HG03571 (cell line): Measurements from ENCODE around the gene TRAF2.

ENCODE experiments used
- ATAC-seq: cut with Tn5 transposase; IDR thresholded peaks from one replicate; pipeline ENCODE4 v1.9.1; 2021; ENCODE audit not compliant: unreplicated experiment

The TRAF2 gene

DNA sequence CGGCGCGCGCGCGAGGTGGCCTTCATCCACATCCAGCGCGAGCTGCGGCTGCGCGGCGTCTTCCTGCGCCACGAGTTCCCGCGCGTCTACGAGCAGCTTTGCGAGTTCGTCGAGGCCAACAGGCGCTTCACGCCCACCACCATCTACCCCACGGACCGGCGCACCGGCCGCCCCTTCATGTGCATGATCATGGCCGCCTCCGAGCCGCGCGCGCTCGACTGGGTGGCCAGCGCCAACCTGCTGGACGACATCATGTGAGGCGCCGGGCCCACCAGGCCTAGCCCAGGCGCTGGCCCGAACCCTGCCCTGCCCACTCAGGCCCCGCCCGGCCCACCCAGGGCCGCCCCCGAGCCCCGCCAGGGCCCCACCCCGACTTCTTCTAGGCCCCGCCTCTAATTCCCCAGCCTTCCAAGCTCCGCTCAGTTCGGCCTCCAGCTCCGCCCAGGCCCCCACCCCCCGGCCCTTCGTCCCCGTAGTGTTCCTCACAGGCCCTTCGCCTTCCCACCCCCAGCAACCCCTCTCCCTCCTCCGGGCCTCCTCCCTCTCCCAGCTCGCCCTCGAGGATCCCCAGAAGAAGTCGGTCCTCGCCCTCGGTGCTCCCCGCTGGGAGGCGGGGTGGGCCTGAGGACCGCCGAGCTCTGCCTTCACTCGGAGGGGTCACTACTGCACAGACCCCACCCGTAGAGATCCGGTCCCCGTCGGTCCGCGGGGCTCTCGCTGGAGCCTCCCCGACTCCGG lies 39.1 kb upstream of the TRAF2 start:
- ATAC-seq: no peak

DNA sequence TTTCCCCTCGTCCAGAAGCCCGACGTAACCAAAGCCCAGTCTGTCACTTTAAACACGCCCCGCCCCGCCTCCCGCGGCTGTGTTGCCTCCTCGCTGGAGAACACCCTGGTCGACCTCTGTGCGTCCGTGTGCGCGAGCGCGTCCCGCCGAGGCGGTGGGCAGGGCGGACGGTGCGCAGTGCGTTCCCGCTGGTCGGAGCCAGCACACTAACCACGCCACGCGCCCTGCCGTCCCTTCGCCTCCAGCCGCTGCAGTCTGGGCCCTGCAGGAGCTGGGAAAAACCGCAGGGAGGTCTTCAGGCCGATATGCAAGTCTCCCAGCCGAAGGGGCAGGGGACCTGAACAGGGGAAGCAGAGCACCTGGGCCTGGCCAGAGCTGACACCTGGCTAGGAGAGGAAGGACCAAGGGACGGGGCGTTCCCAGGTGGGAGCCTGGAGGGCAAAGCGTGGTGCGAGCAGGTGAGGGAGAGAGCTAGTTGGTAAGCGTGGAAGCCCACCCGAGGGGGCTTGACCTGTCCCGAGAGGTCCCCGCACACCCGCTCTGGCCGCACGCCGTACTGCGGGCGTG lies 38.4 kb upstream of the TRAF2 start:
- ATAC-seq: no peak

DNA sequence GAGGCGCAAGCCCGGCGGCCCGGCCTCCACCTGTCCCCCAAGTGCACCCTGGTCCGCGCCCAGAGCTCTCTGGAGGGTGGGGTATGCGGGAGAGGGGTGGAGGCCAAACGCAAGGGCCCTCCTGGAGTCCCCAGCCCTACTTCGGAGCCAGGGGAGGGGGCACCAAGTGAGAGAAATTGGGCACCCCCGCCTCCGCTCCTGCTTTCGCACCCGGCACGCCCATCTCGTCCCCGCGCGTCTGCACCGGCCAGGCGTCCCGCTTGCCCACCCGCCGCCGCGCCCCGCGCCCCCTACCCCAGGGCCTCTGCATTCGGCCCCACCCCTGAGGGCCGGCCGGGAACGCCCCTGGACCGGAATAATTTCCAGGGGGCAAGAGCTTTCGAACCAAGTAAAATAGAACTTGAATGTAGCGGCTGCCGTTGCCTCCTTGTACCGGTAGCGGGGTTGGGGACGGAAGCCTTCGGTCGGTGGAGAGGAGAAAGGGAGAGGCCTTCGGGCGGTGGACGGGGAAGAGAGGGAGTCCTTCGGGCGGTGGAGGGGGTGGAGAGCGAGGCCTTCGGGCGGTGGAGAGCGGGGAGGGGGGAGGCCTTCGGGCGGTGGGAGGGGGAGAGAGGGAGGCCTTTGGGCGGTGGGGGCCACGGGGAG lies 37.8 kb upstream of the TRAF2 start:
- ATAC-seq: peak; percentile 11

- peak; percentile 74 for ATAC-seq
These were observed 37.0 kb upstream of the TRAF2 start, which contains the start of gene PHPT1 for GRCh38 chr9:136849038-136849959. Gene PHPT1 (plus strand): TSS chr9:136849409. CDS start chr9:136849431, 22 bp downstream.

DNA sequence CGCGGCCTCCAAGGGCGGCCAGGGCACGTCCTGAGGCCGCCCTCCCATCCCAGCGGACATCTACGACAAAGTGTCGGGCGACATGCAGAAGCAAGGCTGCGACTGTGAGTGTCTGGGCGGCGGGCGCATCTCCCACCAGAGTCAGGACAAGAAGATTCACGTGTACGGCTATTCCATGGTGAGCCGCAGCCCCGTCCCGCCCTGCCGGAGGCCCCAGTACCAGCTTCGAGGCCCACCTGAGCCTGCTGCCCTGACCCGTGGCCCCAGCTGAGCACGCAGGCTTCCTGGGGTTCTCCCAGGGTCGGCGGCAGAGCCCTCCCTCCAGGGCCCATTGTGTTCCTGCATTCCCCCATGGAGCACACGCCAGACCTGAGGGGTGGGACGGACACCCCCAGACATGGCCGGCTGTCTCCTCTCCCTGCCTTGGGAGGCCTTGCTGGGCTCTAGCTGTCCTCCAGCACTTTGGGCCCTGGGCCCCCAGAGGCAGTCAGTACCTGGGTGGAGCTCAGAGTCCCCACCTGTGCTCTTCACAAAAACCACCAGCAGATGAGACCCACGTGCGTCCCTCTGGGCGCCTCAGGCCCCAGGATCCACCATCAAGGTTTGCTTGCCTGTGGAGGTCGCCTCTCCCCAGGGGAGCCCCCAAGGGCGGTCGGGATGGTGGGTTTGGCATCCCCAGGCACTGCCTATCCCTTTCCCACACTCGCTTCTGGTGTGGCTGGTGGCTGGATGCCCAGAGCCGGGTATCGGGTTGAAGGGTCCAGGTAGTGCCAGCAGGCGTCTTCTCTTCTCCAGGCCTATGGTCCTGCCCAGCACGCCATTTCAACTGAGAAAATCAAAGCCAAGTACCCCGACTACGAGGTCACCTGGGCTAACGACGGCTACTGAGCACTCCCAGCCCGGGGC lies 36.1 kb upstream of the TRAF2 start:
- ATAC-seq: no peak

DNA sequence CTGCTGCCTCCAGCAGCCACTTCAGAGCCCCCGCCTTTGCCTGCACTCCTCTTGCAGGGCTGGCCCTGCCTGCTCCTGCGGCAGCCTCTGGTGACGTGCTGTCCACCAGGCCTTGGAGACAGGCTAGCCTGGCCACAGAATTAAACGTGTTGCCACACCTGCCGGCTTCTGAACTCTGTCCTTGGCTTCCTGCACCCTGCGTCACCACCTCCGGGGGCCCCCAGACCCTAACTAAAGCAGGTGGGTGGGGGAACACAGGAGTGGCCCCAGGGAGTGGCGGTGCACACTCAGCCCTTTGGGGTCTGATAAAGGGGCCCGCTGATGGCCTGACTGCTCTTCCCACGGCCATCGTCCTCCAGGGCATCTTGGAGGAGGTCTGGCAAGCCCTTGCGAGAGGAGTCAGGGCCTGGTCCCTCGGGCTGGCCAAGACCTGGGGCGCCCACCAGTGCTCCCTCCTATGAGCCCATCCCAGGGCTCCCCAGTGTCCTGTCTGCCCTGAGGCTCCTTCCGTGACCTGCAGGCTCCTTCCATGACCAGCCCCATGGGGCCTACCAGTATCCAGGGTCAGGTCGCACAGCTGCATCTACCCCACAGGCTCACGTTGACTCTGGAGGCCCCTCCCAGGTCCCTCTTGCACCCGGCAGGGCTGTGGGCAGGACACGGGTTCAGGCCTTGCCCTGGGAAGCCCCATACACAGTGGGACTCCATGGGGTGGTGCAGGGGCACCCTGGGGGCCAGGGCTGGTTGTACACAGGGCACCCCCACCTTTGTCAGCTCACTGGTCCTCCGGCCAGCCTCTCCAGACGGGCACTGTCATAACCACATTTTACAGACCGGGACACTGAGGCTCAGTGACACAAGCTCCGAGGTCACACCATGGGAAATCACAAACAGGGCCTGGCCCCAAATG lies 35.2 kb upstream of the TRAF2 start:
- no peak for ATAC-seq

DNA sequence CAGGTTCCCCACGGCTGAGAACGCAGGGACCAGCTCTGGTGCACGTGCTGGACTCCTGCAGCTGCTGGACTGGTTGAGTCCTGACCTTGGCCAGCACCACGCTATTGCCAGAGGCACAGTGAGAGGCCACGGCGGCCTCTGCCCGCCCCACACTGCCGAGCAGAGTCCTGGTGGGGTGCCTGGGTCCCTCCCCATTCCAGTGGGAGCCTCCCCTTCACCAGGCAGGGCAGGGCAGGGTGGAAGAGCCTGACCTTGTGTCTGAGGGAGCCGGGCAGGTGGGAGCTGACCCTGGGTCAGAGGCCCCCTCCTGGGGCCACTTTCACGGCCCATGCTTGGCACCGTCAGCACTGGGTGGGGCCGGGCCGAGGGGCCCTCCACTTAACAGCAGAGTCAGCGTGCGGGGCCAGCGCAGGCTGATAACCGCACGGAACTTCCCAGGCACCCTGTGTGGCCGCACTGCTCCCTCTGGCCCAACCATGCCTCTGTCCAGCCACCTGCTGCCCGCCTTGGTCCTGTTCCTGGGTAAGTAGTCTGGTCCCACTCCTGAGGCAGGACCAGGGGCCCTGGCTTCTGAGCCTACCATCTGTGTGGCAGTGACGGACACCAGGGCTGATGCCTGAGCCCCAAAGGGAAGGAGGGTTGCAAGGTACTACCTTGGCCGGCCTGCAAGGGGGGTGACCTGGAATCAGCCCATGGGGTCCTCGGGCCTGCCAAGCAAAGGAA lies 34.2 kb upstream of the TRAF2 start, which contains the start of gene MAMDC4:
TSS of gene MAMDC4 (plus strand) at position 406 of the 723 bp plus-strand sequence. CDS start at position 477, 71 bp downstream.
- no peak for ATAC-seq

DNA sequence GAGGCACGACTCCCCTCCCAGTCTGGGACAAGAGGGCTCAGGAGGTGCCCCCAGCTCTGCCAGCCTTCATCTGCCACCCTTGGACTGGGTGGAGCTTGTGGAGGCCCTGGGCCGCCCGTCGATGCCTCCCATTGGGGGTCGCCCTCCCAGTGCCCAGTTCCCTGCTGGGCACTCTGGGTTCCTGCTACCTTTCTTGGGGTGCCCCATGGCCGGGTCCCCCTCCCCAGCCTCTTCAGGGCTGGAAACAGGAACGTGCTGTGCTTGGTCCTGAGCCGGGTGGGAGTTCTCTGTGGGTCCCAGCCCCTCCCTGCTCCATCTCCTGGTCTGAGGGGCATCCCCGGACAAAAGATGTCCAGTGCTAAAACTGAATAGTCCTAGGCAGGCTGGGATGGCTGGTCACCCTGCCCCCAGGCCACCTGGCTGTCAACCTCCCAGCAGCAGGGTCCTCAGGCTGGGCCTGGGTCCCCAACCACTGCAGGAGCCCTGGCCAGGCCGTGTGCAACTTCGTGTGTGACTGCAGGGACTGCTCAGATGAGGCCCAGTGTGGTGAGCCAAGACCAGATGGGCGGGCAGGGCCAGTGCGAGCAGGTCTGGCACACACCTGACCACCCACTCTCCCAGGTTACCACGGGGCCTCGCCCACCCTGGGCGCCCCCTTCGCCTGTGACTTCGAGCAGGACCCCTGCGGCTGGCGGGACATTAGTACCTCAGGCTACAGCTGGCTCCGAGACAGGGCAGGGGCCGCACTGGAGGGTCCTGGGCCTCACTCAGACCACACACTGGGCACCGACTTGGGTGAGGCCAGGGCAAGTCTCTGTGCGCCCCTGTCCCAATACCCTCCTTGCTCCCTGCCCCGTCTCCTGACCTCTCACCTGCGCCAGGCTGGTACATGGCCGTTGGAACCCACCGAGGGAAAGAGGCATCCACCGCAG lies 33.4 kb upstream of the TRAF2 start:
- ATAC-seq: no peak

- no peak for ATAC-seq
These were observed 32.7 kb upstream of the TRAF2 start for GRCh38 chr9:136853596-136854112.

GRCh38 chr9:136854113-136854841 lies 32.0 kb upstream of the TRAF2 start:
- no peak for ATAC-seq

GRCh38 chr9:136854842-136855460 lies 31.4 kb upstream of the TRAF2 start:
- no peak for ATAC-seq

GRCh38 chr9:136855461-136856078 lies 30.7 kb upstream of the TRAF2 start:
- no peak for ATAC-seq

DNA sequence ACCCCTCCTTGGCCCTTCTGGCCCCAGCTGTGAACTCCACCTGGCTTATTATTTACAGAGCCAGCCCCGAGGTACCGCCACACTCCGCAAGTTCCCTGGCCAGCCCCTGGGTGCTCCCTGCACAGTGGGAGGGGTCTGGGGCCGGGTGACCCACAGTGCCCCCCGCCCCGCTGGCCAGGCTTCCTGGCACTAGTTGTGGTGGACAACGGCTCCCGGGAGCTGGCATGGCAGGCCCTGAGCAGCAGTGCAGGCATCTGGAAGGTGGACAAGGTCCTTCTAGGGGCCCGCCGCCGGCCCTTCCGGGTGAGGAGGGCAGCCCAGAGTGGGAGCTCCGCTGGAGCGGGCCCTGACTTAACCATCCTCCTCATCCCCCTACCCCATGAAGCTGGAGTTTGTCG lies 30.2 kb upstream of the TRAF2 start:
- no peak for ATAC-seq

DNA sequence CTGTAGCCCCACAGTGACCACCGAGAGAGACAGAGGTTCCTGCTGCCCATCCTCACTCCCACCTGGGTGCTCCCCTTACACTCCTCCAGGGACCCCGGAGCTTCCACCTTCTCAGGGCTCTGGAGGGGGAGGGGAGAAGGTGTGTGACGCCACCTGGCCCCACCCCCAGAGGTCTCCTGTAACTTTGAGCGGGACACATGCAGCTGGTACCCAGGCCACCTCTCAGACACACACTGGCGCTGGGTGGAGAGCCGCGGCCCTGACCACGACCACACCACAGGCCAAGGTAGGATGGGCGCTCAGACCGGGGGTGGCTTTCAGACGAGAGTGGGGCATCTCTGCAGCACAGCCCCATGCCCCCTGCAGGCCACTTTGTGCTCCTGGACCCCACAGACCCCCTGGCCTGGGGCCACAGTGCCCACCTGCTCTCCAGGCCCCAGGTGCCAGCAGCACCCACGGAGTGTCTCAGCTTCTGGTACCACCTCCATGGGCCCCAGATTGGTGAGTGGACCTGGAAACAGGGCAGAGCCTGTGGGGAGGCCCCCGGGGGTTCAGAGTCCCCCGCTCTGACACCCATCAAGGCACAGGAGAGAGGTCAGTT lies 29.7 kb upstream of the TRAF2 start:
- no peak for ATAC-seq

DNA sequence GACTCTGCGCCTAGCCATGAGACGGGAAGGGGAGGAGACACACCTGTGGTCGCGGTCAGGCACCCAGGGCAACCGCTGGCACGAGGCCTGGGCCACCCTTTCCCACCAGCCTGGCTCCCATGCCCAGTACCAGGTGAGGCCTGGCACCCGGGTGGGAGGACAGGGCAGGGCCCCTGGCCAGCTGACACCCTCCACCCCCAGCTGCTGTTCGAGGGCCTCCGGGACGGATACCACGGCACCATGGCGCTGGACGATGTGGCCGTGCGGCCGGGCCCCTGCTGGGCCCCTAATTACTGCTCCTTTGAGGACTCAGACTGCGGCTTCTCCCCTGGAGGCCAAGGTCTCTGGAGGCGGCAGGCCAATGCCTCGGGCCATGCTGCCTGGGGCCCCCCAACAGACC lies 29.1 kb upstream of the TRAF2 start:
- no peak for ATAC-seq
